Panc1 (cell line): ENCODE data around the gene FARP1. TPM values are rescaled to one million over a fixed set of nuclear protein-coding genes. Genes with fewer than 3 reads are reported as not detected.

Experiments used
- ATAC-seq: fragments of 200-7000 bp; cut with Tn5 transposase; 2 replicates; pipeline ENCODE4 v1.9.1; 2020; ENCODE audit warnings: mild to moderate bottlenecking, moderate library complexity
- BruUV-seq: library from RNA; stranded (reverse); fragments of 400-500 nt; replicated peaks from 2 replicates; lab custom pipeline; 2021; lab: Mats Ljungman, UMichigan
- CTCF ChIA-PET: fragments of 300-600 bp; sonication (Branson Sonifier 250); formaldehyde crosslinking; loops from one replicate; lab custom pipeline; 2022; ENCODE audit warnings: antibody characterized with exemption; lab: Charles Lee
- POLR2A ChIA-PET: fragments of 300-600 bp; sonication (Branson Sonifier 250); formaldehyde crosslinking; loops from one replicate; lab custom pipeline; 2022; ENCODE audit warnings: antibody characterized with exemption; lab: Charles Lee
- DNase-seq: peaks from one replicate; pipeline ENCODE4 v3.0.0-alpha.2; 2010; ENCODE audit warnings: low read depth, low spot score
- H3K27ac ChIP-seq: 2 replicates; pipeline ENCODE4 v1.5.1; 2011; ENCODE audit warnings: mild to moderate bottlenecking, low read length, inconsistent platforms
- H3K27me3 ChIP-seq: fragments of 200-500 bp; sonication (Bioruptor generic); 2 replicates; pipeline ENCODE4 v1.6.0; 2014; ENCODE audit warnings: low read length, inconsistent platforms; ENCODE audit not compliant: control insufficient read depth, insufficient read depth
- H3K36me3 ChIP-seq: fragments of 200-500 bp; sonication (Bioruptor generic); 2 replicates; pipeline ENCODE4 v1.5.1; 2014; ENCODE audit warnings: inconsistent platforms, mild to moderate bottlenecking, low read length, moderate library complexity; ENCODE audit not compliant: control insufficient read depth, insufficient read depth
- H3K4me1 ChIP-seq: 2 replicates; pipeline ENCODE4 v1.5.1; 2011; ENCODE audit warnings: inconsistent platforms, mild to moderate bottlenecking, low read length, moderate library complexity; ENCODE audit not compliant: control insufficient read depth, insufficient read depth
- H3K4me3 ChIP-seq, 2 experiments: 2 replicates each; pipeline ENCODE4 v1.5.1; 2011 to 2012; ENCODE audit warnings: low read depth in 2 of 2, low read length in 2 of 2, mild to moderate bottlenecking in 2 of 2, inconsistent platforms in 1 of 2, moderate library complexity in 1 of 2
- H3K9me3 ChIP-seq: fragments of 200-500 bp; sonication (Bioruptor generic); 2 replicates; pipeline ENCODE4 v1.5.1; 2014; ENCODE audit warnings: low read depth, mild to moderate bottlenecking, inconsistent platforms, low read length, moderate library complexity; ENCODE audit not compliant: control insufficient read depth, insufficient read depth
- CTCF ChIP-seq: fragments of 450-650 bp; IDR thresholded peaks from 2 replicates; pipeline ENCODE4 v1.5.1; 2017; ENCODE audit warnings: mild to moderate bottlenecking
- POLR2AphosphoS5 ChIP-seq: IDR thresholded peaks from 2 replicates; pipeline ENCODE4 v1.6.1; 2012; ENCODE audit warnings: mild to moderate bottlenecking, low read depth, low read length, moderate library complexity
- REST ChIP-seq, 2 experiments: IDR thresholded peaks; 2 replicates each; pipeline ENCODE4 v1.6.1; 2011 to 2012; ENCODE audit warnings: low read depth in 2 of 2, control low read depth in 1 of 2, low read length in 1 of 2, mild to moderate bottlenecking in 1 of 2, moderate library complexity in 1 of 2; ENCODE audit not compliant: insufficient read depth in 1 of 2
- SIN3A ChIP-seq: IDR thresholded peaks from 2 replicates; pipeline ENCODE4 v1.6.1; 2012; ENCODE audit warnings: low read depth, mild to moderate bottlenecking, low read length, moderate library complexity, borderline replicate concordance; ENCODE audit not compliant: insufficient read depth
- TCF7L2 ChIP-seq: IDR thresholded peaks from 2 replicates; pipeline ENCODE4 v1.6.1; 2011; ENCODE audit warnings: mild to moderate bottlenecking, low read depth, low read length, inconsistent platforms
- in situ Hi-C: cut with HindIII; loops from 2 replicates; pipeline ENCODE4 v1.10.0; 2016; ENCODE audit warnings: low sequenced_read_pairs, low pct_unique_long_range_greater_than_20kb
- intact Hi-C: fragments of 100-400 bp; cut with micrococcal nuclease; formaldehyde crosslinking; loops from one replicate; pipeline ENCODE4 v1.10.0; 2022; ENCODE audit not compliant: unreplicated experiment
- total RNA-seq: library from RNA; stranded (reverse); gene quantifications from one replicate; pipeline ENCODE4 v1.2.1, GENCODE V29; 2021; ENCODE audit not compliant: unreplicated experiment

Gene FARP1
- total RNA-seq, 1 experiment from 2014 or later: 61.9 TPM

- Histone ChIP-seq H3K27me3 (no peaks in the 10 kb centered on the region), H3K27ac (no peak overlapping the region), H3K4me1 (no peaks in the 10 kb centered on the region), H3K36me3 (no peaks in the 10 kb centered on the region), H3K4me3 (no peak overlapping the region), H3K9me3 (no peaks in the 10 kb centered on the region)
- ChIA-PET POLR2A (no interaction called here), CTCF (no interaction called here)
- ATAC-seq (no peak), DNase-seq (no peak)
- BruUV-seq: no TSS peak
- in situ Hi-C loops: no loop called here
- no peak for TF ChIP-seq TCF7L2
- TF ChIP-seq SIN3A: no peak
- no peak for TF ChIP-seq REST (IDR thresholded peaks at IDR 0.05; ENCODE audit: insufficient read depth in 1 of 2, low read depth in 2 of 2, low read length in 1 of 2)
- TF ChIP-seq CTCF: no peak
- no peak for TF ChIP-seq POLR2AphosphoS5
- intact Hi-C loops: no loop called here
Observed at GRCh38 chr13:98261165-98261702, 118.3 kb downstream of the FARP1 start.

GRCh38 chr13:98262292-98262691, 119.4 kb downstream of the FARP1 start:
- Histone ChIP-seq H3K27me3 (no peaks in the 10 kb centered on the region), H3K9me3 (no peaks in the 10 kb centered on the region), H3K4me1 (no peaks in the 10 kb centered on the region; the same call in 1 of the 2 replicates), H3K4me3 (no peak overlapping the region), H3K36me3 (no peaks in the 10 kb centered on the region), H3K27ac (no peak overlapping the region)
- intact Hi-C loops (no loop called here), in situ Hi-C loops (no loop called here)
- TF ChIP-seq TCF7L2 (no peak), POLR2AphosphoS5 (no peak), REST (IDR thresholded peaks at IDR 0.05; ENCODE audit: insufficient read depth in 1 of 2, low read depth in 2 of 2, low read length in 1 of 2) (no peak), SIN3A (no peak), CTCF (no peak)
- ChIA-PET CTCF (no interaction called here), POLR2A (no interaction called here)
- DNase-seq (no peak), ATAC-seq (no peak)
- BruUV-seq: no TSS peak
